Activated CD8-positive, alpha-beta T cell treated with anti-CD3 and anti-CD28 coated beads for 36 hours (primary cell): ENCODE measurements around the gene CDK5. TPM values are rescaled to one million over a fixed set of nuclear protein-coding genes. Genes with fewer than 3 reads are reported as not detected.

Source experiments
- ATAC-seq: fragments of 200-7000 bp; cut with Tn5 transposase; one replicate; pipeline ENCODE4 v1.10.0; 2021; ENCODE audit warnings: mild to moderate bottlenecking, moderate library complexity
- CTCF ChIA-PET: fragments of 350-600 bp; sonication (Branson Sonifier 250); formaldehyde crosslinking; loops from one replicate; lab custom pipeline; 2021; ENCODE audit warnings: antibody characterized with exemption; lab: Charles Lee
- POLR2A ChIA-PET: fragments of 350-600 bp; sonication (Branson Sonifier 250); formaldehyde crosslinking; loops from one replicate; lab custom pipeline; 2021; ENCODE audit warnings: antibody characterized with exemption; lab: Charles Lee
- DNase-seq: peaks from one replicate; pipeline ENCODE4 v3.0.0-alpha.2; 2020
- H3K27ac Mint-ChIP-seq: one replicate; pipeline ENCODE4 v1.8.0; 2021; ENCODE audit warnings: mild to moderate bottlenecking, mixed read lengths
- H3K27me3 Mint-ChIP-seq: one replicate; pipeline ENCODE4 v1.8.0; 2021; ENCODE audit warnings: mixed read lengths
- H3K36me3 Mint-ChIP-seq: one replicate; pipeline ENCODE4 v1.8.0; 2021; ENCODE audit warnings: low read depth, mixed read lengths
- H3K4me1 Mint-ChIP-seq: one replicate; pipeline ENCODE4 v1.8.0; 2021; ENCODE audit warnings: low read depth, mixed read lengths
- H3K4me3 Mint-ChIP-seq: one replicate; pipeline ENCODE4 v1.8.0; 2021; ENCODE audit warnings: mild to moderate bottlenecking, moderate library complexity, mixed read lengths
- H3K9me3 Mint-ChIP-seq: one replicate; pipeline ENCODE4 v1.8.0; 2021; ENCODE audit warnings: mixed read lengths
- CTCF ChIP-seq: fragments of 200-600 bp; IDR thresholded peaks from one replicate; pipeline ENCODE4 v1.8.0; 2022; ENCODE audit warnings: antibody characterized with exemption, mild to moderate bottlenecking
- intact Hi-C: fragments of 100-400 bp; cut with micrococcal nuclease; formaldehyde crosslinking; loops from one replicate; pipeline ENCODE4 v1.10.0; 2022
- total RNA-seq, 2 experiments: library from RNA; stranded (reverse); gene quantifications; one replicate each; pipeline ENCODE4 v1.2.3, GENCODE V29; 2021

Gene CDK5
- total RNA-seq, 2 experiments from 2014 or later: 9.9 to 10.4 TPM

- Mint-ChIP-seq H3K9me3 (no peaks in the 10 kb centered on the region), H3K27ac (peak overlapping the region; percentile 76), H3K4me3 (peak overlapping the region; percentile 79), H3K36me3 (peaks cover 10% of the 10 kb centered on the region), H3K4me1 (peaks cover 44% of the 10 kb centered on the region), H3K27me3 (peaks cover 10% of the 10 kb centered on the region)
- intact Hi-C loops: no loop called here
- DNase-seq (no peak), ATAC-seq (no peak)
- CTCF ChIA-PET: interaction anchor here (0.6 to 8.6 kb wide), 26 partner anchors 10 to 504 kb away, joined by 3 to 73 read pairs (median 5); partner anchors contain the start of genes ABCB8 and GIMAP7
- TF ChIP-seq CTCF: no peak
- POLR2A ChIA-PET: interaction anchor here (0.7 to 3.5 kb wide), 6 partner anchors 9 to 280 kb away, joined by 3 to 20 read pairs (median 3); partner anchors contain the start of genes ABCB8 and ABCF2
Measured at GRCh38 chr7:151019130-151019447, 38.6 kb downstream of the CDK5 start.

GRCh38 chr7:151018421-151019129, 39.1 kb downstream of the CDK5 start:
- Mint-ChIP-seq H3K27ac (peak overlapping the region; percentile 76), H3K4me1 (peaks cover 49% of the 10 kb centered on the region)
- CTCF ChIA-PET: interaction anchor here (0.6 to 8.6 kb wide), 31 partner anchors 10 to 504 kb away, joined by 3 to 73 read pairs (median 4); partner anchors contain the start of genes ABCB8, CDK5 and GIMAP7

GRCh38 chr7:151017953-151018420, 39.7 kb downstream of the CDK5 start:
- ATAC-seq (peak; percentile 71), DNase-seq (peak; percentile 89)
- H3K4me1 Mint-ChIP-seq: peaks cover 52% of the 10 kb centered on the region
- H3K27ac Mint-ChIP-seq: peak overlapping the region; percentile 75
- intact Hi-C loops: no loop called here
- peaks cover 14% of the 10 kb centered on the region for H3K36me3 Mint-ChIP-seq
- H3K27me3 Mint-ChIP-seq: peaks cover 10% of the 10 kb centered on the region
- H3K4me3 Mint-ChIP-seq: peak overlapping the region; percentile 79
- POLR2A ChIA-PET: interaction anchor here (0.6 to 3.5 kb wide), 4 partner anchors 9 to 486 kb away, joined by 3 to 20 read pairs (median 12); partner anchors contain the start of gene ABCB8
- no peaks in the 10 kb centered on the region for H3K9me3 Mint-ChIP-seq
- TF ChIP-seq CTCF: peak; percentile 99
- CTCF ChIA-PET: interaction anchor here (0.7 to 8.6 kb wide), 28 partner anchors 9 to 130 kb away, joined by 3 to 73 read pairs (median 5); partner anchors contain the start of genes ABCB8, CDK5 and FASTK

More at GRCh38 chr7:151018421-151019129, 39.1 kb downstream of the CDK5 start:
- Mint-ChIP-seq H3K9me3 (no peaks in the 10 kb centered on the region), H3K4me3 (peak overlapping the region; percentile 79), H3K27me3 (peaks cover 10% of the 10 kb centered on the region), H3K36me3 (peaks cover 14% of the 10 kb centered on the region)
- DNase-seq: peak; percentile 68
- POLR2A ChIA-PET: interaction anchor here (0.6 to 3.5 kb wide), 8 partner anchors 10 to 487 kb away, joined by 3 to 20 read pairs (median 3); partner anchors contain the start of genes ABCB8 and ABCF2
- intact Hi-C loops: no loop called here
- TF ChIP-seq CTCF: peak; percentile 68
- peak; percentile 40 for ATAC-seq

- CTCF ChIA-PET: interaction anchor here (0.7 to 8.6 kb wide), 18 partner anchors 9 to 94 kb away, joined by 3 to 73 read pairs (median 5); partner anchors contain the start of genes ABCB8 and FASTK
- ATAC-seq (no peak), DNase-seq (peak; percentile 37)
- Mint-ChIP-seq H3K27me3 (peaks cover 10% of the 10 kb centered on the region), H3K9me3 (no peaks in the 10 kb centered on the region), H3K4me3 (peak overlapping the region; percentile 79), H3K27ac (peak overlapping the region; percentile 75), H3K4me1 (peaks cover 57% of the 10 kb centered on the region), H3K36me3 (peaks cover 14% of the 10 kb centered on the region)
- intact Hi-C loops: no loop called here
- POLR2A ChIA-PET: interaction anchor here (0.6 to 3.5 kb wide), 5 partner anchors 9 to 486 kb away, joined by 3 to 20 read pairs (median 5); partner anchors contain the start of gene ABCB8
- TF ChIP-seq CTCF: no peak
Measured at GRCh38 chr7:151017370-151017952, 40.2 kb downstream of the CDK5 start.
